HCT116 (cell line): ENCODE measurements around the gene EGFR.

Experiments used
- EZH2 ChIP-seq: fragments of 200-600 bp; sonication (generic); IDR thresholded peaks from 2 replicates; pipeline ENCODE4 v1.6.1; 2017; ENCODE audit warnings: antibody characterized with exemption, mixed run types
- FOSL1 ChIP-seq: IDR thresholded peaks from 2 replicates; pipeline ENCODE4 v1.6.1; 2012; ENCODE audit warnings: low read depth
- MAX ChIP-seq: IDR thresholded peaks from 2 replicates; pipeline ENCODE4 v1.6.1; 2012
- REST ChIP-seq: IDR thresholded peaks from 2 replicates; pipeline ENCODE4 v1.6.1; 2012; ENCODE audit warnings: low read depth
- TF ChIP-seq, protein P1 (sequence below), 3 experiments: fragments of 200-600 bp in 1 of 3; sonication (generic) in 1 of 3; IDR thresholded peaks in 2 of 3; conservative IDR thresholded peaks in 1 of 3; 2 replicates each; pipeline ENCODE4 v1.5.1; 2012 to 2017; ENCODE audit warnings: low read depth in 2 of 3, low read length in 2 of 3, antibody characterized with exemption in 1 of 3, borderline replicate concordance in 1 of 3, control low read depth in 1 of 3, mild to moderate bottlenecking in 1 of 3, mixed read lengths in 1 of 3, mixed run types in 1 of 3, moderate library complexity in 1 of 3; ENCODE audit not compliant: insufficient read depth in 1 of 3

- TF ChIP-seq, protein P1, sequence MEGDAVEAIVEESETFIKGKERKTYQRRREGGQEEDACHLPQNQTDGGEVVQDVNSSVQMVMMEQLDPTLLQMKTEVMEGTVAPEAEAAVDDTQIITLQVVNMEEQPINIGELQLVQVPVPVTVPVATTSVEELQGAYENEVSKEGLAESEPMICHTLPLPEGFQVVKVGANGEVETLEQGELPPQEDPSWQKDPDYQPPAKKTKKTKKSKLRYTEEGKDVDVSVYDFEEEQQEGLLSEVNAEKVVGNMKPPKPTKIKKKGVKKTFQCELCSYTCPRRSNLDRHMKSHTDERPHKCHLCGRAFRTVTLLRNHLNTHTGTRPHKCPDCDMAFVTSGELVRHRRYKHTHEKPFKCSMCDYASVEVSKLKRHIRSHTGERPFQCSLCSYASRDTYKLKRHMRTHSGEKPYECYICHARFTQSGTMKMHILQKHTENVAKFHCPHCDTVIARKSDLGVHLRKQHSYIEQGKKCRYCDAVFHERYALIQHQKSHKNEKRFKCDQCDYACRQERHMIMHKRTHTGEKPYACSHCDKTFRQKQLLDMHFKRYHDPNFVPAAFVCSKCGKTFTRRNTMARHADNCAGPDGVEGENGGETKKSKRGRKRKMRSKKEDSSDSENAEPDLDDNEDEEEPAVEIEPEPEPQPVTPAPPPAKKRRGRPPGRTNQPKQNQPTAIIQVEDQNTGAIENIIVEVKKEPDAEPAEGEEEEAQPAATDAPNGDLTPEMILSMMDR (IDR thresholded peaks at IDR 0.05 in 2 of 3, conservative IDR thresholded peaks at IDR 0.05 in 1 of 3; ENCODE audit: borderline replicate concordance in 1 of 3, insufficient read depth in 1 of 3, low read depth in 2 of 3, low read length in 2 of 3): no peak
- TF ChIP-seq REST (no peak), MAX (no peak), EZH2 (no peak), FOSL1 (no peak)
Measured at GRCh38 chr7:55023841-55024505, 5.2 kb downstream of the EGFR start.
